GM11168 (cell line): ENCODE results near the gene NHEJ1.

Experiments used
- in situ Hi-C: fragments of 300-500 bp; cut with MboI; formaldehyde crosslinking; loops from one replicate; pipeline ENCODE4 v1.12.0; 2022; ENCODE audit warnings: low sequenced_read_pairs; ENCODE audit not compliant: unreplicated experiment

The NHEJ1 gene

DNA sequence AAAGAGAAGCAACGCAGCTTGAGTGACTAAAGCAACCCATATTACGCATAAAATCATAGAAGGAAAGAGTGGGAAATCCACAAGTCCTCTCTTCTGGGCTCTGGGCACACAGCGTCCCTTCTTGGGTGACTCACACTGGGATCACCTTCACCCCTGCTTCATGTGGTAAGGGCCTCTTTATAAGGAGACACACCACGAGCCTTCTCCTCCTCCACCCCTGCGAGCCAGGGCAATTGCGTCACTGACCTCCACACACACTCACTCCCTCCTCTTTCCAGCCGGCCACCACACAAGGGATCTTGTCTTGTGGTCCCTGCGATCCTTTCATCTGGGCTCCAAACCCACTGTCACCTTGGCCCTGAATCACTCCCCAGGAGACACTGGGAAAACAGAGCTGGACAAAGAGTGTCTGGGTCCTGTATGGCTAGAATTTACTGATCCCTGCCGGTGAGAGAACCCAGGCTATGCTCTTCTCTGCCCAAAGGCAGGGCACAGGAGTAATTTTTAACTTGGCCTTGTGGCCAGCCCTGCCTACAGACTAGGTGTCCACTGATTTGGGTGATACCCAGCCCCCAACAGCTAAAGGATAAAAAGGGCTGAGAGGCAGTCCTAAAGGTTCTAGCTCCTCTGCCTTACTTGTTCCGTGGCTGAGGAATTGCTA is 35.3 kb downstream of the NHEJ1 start:
- in situ Hi-C loops, result no loop called here

DNA sequence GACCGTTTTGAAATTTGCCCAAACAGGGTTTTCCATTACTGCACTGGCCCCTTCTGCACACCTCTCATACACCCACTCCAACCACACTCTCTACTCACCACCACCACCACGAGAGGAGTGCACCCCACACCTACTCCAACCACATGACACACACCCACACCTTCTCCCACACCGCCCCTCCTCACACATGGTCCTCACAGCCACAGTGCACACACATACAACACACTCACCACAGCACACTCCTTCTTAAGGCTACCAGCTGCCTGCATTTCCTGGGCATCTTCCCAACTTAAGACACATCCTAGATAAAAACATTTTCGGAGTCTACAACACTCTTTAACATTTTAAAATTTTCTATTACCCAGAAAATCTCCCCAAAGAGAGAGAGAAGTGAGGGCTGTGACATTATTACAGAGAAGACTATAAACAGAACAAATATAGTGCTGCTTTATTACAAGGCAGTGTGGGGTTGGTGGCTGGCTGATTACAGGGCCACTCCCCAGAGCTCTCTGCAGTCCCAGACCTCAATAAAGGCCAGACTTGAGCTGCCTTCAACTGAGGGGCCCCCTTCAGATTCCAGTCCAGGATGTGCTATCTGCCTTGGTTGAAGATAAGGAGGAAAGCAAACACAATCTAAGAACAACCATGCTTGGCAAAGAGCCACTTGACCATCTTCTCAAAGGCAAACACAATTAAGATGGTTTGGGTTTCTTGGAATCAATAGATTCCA is 36.1 kb downstream of the NHEJ1 start:
- in situ Hi-C loops, result no loop called here

DNA sequence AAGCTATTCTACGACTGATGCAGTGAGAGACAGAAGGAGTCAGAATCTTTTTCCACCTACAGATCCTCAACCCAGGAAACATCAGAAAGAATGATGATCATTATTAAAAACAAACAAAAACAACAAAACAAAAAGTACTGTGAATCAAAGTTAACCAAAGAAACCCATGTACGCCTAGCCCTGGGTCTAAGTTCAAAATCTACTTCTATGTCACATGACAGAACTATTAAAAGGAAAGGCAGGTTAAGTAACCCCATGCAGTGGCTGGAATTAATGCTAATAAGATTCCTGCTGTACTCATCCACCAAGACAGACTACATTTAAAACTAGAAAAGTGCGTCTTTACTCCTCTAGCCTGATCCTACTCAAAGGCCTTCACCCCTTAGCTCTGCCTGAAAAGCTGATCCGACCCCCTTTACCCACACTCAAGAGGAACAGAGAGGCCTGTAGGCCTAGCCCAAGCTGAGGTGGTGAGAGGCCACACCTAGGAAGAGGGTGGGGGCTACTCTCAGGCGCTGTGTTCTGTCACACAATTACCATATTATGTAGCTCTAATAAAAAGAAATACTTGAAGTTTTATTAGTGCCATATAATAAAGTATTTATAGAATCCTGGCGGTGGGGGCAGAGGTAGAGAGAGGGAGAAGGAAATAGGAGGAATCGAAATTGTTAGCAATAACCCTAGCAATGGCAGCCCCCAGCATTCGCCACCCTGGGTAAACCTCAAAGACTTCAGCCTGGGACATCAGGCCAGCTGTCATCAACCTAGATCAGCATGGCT is 37.1 kb downstream of the NHEJ1 start:
- in situ Hi-C loops, result no loop called here

DNA sequence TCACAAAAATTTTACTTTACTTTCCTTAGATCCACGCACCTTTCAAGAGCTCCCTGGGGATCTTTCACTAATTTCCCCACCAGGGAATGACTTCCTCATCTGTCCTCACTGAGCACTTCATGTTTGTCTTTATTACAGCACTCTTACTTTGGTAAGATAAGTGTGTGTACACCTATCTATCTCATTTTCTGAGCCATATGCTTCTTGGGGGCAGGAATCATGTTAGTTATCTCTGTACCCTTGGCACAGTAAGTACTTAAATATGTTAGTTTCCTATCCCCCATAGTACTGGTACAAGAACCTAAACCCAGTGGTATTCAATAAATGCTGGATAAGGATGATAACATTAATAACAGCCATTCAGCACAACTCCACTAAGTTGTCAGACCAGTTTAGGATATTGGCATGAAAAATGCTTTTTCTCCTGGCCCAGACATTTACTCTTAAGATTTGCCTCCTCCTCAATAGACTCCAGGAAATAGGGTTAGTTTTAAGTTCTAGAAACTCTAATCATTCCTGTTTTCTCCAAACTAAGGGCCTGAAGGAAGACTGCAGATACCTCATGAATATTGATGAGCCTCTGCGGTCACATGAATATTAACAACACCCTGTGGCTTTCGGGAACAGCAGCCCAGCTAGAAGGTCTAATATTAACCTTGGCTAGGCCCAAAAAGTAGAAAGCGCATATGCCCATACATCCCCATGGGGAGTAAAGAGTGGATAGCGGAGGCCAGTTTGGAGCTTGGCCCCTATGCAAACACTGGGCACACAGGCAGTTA is 38.2 kb downstream of the NHEJ1 start:
- in situ Hi-C loops, result no loop called here

DNA sequence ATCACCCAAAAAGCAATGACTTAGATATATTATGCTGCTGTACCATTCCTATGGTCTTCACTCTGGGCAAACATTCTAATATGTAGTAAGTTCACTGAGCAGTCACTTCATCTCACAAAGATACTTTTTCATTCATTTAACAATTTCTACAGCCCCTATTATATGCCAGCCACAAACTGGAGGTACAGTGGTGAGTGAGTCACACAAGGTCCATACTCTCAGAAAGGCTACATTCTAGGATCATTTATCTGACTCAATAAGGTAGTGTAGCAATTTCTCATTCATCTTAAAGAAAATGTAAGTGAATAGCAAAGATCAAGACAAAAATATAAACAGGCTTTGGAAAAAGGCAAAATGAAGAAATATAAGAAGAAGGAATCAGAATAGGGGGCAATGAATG is 40.5 kb downstream of the NHEJ1 start:
- in situ Hi-C loops, result no loop called here

DNA sequence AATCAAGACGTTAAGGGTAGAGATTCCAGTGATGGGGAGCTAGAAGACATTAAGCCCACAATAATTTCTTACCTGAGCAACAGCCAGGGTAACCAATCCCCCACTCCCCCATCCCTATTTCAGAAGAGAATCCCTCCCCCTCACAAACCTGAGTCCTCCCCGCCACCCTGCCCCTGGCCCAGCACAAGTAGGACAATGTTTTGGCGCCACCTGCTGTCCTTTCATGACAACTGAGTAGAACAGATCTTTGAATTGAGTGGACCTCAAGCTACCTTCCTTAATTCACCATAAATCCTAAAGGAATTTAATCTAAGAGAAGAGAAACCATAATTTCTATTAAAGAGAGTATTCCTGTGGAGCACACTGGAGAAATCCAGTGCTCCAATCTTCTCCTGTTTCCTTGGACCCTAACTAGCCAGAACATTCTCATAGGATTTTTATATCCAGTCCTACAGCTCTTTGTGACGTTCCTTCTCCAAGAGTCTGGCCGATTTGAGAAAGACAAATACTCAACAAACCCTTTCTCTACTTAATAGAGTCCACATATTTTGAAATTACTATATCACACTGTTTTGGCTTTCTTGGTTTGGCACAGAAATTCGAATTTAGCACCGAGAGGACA is 41.1 kb downstream of the NHEJ1 start:
- in situ Hi-C loops, result loop anchor here (10.0 kb wide), 1 partner anchor 65 kb away; no protein-coding TSS in a partner anchor

DNA sequence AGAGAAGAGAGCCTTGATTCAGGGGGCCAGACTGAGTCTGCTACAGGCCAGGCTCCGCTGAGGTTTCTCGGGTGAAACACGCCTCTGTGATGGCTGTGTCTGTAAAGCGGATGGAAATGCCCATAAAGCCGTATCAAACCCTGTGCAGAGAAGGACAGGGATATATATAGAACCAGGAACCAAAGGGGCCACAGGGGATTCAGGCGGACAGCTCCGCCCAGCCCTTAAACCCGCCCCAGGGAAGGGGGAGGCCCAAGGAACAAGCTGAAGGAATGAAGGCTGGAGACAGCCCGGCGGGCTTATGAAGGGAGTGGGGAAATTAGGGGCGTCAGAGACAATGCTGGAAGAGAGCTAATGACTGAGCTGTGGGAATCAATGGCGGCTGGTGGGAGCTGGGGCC is 42.1 kb downstream of the NHEJ1 start:
- in situ Hi-C loops, result loop anchor here (10.0 kb wide), 1 partner anchor 64 kb away; no protein-coding TSS in a partner anchor

DNA sequence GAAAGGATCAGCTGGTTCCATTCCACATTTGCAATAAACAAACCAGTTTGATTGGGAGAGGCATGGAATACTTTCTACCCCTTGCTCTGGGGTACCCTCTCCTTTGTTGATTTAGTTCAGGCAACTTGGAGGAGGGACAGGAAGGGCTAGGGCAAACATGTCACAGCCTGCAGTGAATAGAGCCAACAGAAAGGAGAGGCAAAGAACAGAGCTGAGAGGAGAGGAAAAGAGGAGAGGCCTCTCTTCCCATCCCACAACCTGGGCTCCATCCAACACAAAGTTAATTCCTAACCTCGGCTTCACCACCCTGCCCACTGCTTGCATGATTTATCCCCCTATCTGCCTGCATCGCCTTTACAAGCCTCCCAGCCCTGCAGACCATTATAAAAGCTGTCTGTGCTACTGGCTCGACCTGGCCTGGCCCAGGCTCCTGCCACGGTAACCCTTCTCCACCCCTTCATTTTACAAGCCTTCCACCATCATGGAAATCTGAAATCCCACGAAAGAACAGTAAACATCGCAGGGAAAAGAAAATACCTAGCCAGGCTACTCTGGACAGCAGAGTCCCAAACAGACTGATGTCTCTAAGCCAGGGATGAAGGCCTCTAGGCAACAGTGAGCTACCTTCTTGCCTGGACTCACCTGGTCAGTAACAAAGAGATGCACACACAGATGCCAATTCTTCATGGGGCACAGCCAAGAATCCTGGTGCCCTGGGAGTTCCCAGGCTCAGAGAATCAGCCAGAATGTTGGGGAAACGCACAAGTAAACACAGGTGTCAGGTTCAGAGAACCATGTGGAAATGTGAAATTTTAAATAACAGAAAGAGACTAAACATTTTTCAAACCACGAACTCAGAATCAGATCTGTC is 43.6 kb downstream of the NHEJ1 start:
- in situ Hi-C loops, result loop anchor here (10.0 kb wide), 1 partner anchor 62 kb away; no protein-coding TSS in a partner anchor

DNA sequence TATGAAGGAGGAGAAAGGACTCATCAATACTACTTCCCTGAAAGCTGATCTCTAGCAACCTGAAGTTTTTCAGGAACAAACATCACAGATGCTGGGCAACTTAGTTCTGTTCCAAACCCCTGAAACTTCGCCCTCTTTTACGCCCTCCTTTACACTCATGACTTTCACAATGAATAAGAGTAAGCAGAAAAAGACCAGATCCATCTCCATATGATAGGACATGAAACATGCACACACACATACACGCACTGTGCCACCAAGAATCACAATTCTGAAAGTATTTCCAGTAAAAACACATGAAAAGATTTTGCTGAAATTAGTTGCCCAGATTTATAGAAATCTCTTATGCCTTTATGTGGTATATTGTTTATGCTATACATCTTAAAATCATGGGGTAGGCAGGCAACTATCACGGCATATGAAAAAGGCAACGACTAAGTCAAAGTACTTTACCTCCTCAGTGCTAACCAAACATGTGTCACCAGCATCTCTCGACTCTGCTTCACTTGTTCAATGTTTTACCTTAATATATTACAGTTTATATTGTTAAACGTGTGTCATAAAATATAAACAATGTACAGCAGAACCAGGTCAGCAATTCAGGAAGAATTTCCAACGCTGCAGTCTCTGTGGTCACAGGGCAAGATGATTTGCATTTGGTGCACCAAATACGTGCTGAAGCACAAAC is 47.8 kb downstream of the NHEJ1 start:
- in situ Hi-C loops, result loop anchor here (10.0 kb wide), 1 partner anchor 58 kb away; no protein-coding TSS in a partner anchor

DNA sequence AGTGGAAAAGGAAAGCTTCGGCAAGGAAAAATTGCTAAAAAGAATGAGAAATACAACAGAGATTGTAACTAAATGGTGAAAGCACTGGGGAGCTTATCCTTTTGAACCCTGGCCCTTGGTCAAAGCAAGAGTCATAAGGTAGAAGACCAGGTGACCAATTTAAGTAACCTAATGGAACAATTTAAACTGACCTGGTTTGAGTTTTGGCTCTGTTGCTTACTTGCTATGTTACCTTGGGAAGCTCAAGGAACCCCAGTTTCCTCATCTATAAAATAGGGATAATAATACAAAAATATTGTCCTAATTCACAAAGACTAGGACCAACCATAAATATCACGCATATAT is 48.6 kb downstream of the NHEJ1 start:
- in situ Hi-C loops, result loop anchor here (10.0 kb wide), 1 partner anchor 57 kb away; no protein-coding TSS in a partner anchor

DNA sequence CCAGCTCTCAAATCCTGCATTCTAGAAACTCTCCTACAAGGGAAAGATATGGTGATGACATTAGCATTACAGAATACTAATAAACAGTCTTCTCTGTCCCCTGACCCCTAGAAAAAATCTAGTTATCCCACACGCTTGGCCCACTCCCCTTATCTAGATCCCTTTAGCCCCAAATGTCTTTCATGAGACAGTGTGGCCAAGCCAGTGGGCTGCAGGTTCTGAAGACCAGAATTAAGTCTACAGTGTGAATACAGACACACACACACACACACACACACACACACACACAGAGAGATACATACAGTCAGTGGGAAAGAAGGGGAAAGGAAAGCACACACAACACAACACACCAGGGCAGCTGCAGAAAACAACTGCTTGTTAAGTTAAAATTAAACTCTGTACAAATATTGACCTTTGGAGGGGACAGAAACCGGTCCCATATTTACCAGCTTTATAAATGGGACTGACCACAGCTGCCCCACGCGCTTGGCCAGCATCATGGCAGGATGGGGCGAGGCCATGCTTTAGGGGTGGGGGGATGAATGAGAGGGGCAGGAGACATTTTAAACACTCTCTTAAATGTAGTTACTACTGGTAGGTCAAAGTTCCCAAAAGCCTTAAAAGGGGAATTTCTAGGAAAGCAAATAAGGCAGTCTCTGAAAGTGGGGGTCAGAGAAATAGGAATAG is 49.1 kb downstream of the NHEJ1 start:
- in situ Hi-C loops, result loop anchor here (10.0 kb wide), 1 partner anchor 57 kb away; no protein-coding TSS in a partner anchor

DNA sequence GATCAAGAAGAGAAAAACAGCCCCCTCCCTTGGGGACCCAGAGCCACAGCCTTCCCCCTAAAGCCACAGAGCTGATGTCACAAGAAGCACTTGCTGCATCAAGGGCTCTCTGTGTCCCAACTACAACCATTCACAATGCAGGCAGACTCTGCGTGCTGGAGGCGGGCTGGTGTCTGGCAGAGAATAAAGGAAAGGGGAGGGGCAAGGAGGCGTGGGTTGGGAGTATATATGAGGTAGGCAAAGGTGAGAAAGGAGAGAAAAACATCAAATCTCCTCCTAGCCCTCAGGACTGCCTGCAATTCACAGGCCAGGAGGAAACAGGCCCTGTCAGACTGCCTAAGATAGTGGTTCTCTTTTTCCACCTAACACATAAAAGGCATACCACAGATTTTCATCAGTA is 51.1 kb downstream of the NHEJ1 start:
- in situ Hi-C loops, result no loop called here

DNA sequence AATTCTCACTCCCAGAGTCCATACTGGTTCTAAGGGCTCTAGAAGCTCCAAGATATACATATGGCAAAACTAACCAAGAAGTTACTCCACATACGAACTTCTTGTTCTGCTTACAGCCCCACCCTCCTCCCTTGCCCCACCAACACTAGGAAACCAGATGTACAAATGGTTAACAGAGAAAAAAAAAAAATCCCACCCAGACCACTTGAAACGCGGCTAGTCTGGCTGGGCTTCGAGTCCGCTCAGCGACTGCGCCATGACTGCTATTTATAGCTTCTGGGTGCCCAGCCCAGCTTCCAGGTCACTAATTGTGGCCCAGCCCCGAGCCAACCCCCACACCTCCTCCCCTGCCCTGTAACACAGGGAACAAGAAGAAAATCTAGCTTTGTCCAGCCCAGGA is 52.9 kb downstream of the NHEJ1 start:
- in situ Hi-C loops, result no loop called here

DNA sequence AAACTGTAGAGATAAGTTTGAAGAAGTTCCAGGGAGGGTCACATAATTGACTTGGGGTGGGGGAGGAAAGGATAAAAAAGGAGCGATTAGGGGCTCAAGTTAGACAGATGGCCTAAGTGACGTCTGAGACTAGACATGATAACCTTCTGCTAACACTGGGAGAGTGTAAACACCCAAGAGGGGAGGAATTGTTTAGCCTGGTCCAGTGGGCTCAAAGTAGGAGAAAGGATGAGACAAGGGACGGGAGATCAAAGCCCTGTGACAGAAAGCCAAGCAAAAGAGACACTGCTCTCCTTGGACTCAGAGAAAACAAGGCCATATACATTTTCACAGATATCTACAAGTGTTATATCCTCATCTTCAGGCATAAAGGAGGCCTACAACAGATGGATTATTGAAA is 54.4 kb downstream of the NHEJ1 start:
- in situ Hi-C loops, result no loop called here

DNA sequence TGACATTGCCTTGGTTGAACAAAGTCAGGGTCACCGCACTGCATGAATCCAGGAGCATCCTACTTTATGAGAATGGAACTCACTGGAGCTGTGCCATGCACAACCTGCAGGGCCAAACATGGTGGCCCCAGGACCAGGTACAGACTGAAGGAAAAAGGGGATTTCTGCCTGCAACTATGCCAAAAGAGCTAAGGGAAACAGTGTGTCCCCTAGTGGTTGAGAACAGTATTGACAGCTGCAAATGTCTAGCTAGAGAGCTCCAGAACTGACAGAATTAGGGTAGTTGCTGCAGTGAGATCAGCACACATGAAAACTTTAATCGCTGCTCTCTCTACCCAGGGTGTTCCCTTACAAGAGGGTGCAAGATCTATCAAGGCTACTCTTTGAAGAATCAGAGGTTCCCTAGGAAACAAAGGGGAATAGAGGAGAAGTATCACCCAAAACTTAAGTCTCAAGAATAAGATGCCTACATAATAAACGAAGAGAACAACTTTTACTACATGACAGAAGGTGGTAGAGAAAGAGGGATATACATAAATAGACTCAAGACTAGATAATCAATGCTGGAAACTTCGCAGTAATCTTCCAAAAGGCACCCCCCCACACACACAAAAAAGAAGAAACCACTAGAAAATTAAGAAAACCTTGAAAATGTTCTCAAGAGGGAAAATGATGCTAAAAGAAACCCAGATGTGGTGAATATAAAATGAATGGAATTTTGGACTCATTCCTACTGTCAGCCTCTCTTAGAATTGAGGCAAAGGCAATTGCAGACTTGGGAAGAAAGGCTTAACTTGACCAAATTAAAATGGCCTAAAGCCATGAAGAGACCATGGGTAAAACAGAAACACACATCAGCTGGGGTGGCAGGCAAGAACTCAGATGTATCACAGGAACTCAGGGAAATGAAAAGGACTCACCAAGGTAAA is 56.2 kb downstream of the NHEJ1 start:
- in situ Hi-C loops, result no loop called here

DNA sequence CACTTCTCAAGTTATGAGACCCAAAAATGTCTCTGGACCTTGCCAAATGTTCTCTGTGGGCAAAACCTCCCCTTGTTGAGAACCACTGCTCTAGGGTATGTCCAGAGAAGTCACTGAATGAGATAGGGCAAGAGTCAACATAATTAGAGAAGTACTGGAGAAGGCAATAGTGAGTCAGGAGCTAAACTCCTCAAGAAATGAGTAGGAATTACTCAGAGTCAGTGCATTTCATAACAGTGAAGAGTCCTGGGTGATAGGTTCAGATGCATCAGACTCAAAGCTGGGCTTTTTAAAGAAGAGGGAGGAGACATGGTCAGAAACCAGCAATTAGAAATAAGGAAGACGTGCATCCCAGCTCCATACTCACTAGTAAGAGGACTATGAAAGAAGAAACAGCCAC is 61.3 kb downstream of the NHEJ1 start:
- in situ Hi-C loops, result no loop called here
